Measurements from ENCODE around the gene UBE4B. TPM values are rescaled to one million over a fixed set of nuclear protein-coding genes. Genes with fewer than 3 reads are reported as not detected.

Gene UBE4B
- total and polyA plus RNA-seq, 9 of the 15 experiments (the other 6 are each of a cell fraction or from before 2014, with no cell fraction given), result 11.7 to 73.7 (median 40.1) TPM

- no peak overlapping the region for H3K4me3 ChIP-seq
- peaks cover 86% of the 10 kb centered on the region for H3K79me2 ChIP-seq (ENCODE audit: control insufficient read depth, insufficient read depth, low read length)
- no peaks in the 10 kb centered on the region for H3K9me3 ChIP-seq (replicated peaks; ENCODE audit: control insufficient read depth, insufficient read depth, low read depth, low read length)
- CTCF ChIA-PET (ENCODE audit: low intra/inter-chr PET ratio), result no interaction called here
- POLR2A ChIA-PET, result interaction anchor here (1.1 to 4.2 kb wide), 2 partner anchors 8 to 12 kb away, joined by 3 to 33 read pairs; no protein-coding TSS in a partner anchor
- no peak for FAIRE-seq
- H3K27me3 ChIP-seq (ENCODE audit: control insufficient read depth in 2 of 2, insufficient read depth in 2 of 2, low read length in 2 of 2), result no peaks in the 10 kb centered on the region
- H2AFZ ChIP-seq (ENCODE audit: low read depth, low read length), result no peak overlapping the region
- intact Hi-C loops (cut with micrococcal nuclease), result no loop called here
- H3K9ac ChIP-seq (ENCODE audit: insufficient read depth in 1 of 2, low read depth in 2 of 2, low read length in 2 of 2), result peak overlapping the region in 1 of 2 experiments; percentile 44; a peak in 1 of 4 replicates
- ATAC-seq, result no peak
- H3K4me2 ChIP-seq (ENCODE audit: insufficient read depth, low read length), result no peak overlapping the region
- peaks cover 8 to 11% of the 10 kb centered on the region in 2 experiments; a peak in 4 of 5 replicates for H3K4me1 ChIP-seq (replicated peaks in 1 of 2; ENCODE audit: control insufficient read depth in 2 of 2, insufficient read depth in 2 of 2, low read length in 2 of 2)
- TF ChIP-seq SIX5 (IDR thresholded peaks at IDR 0.05; ENCODE audit: borderline replicate concordance in 1 of 2, insufficient read depth in 1 of 2, low read depth in 1 of 2, low read length in 2 of 2) (0 out of 4 replicates have a peak, but pooled peaks of 1 of the 2 experiments have one; percentile 11), ZHX1 (conservative IDR thresholded peaks at IDR 0.05; ENCODE audit: low read length) (no peak), ESRRA (IDR thresholded peaks at IDR 0.05; ENCODE audit: borderline replicate concordance, low read depth) (no peak)
- in situ Hi-C loops (cut with MboI), result no loop called here
- H3K9me1 ChIP-seq (ENCODE audit: control insufficient read depth, insufficient read depth, low read length), result no peaks in the 10 kb centered on the region
- H3K36me3 ChIP-seq (ENCODE audit: control insufficient read depth, insufficient read depth, low read length), result peaks cover 24% of the 10 kb centered on the region; the same call in 2 of the 3 replicates
- DNase-seq (ENCODE audit: extremely low read depth in 1 of 4, low spot score in 3 of 4), result no peak
- H4K20me1 ChIP-seq (replicated peaks; ENCODE audit: control insufficient read depth, insufficient read depth, low read length), result no peaks in the 10 kb centered on the region; the same call in none of the 2 replicates
- no TSS peak for BruUV-seq (replicated peaks)
- H3K27ac ChIP-seq (ENCODE audit: extremely low read depth, low read depth, low read length), result no peak overlapping the region
- 97% methylated on average over 8 of the region's 8 CpGs for WGBS (ENCODE audit: insufficient coverage, low coverage, missing lambda C conversion rate)
Measured at GRCh38 chr1:10059342-10059718, 26.6 kb downstream of the UBE4B start.

All from K562 (cell line).